Measurements from ENCODE around the gene KIAA1217.

KIAA1217 gene

DNA sequence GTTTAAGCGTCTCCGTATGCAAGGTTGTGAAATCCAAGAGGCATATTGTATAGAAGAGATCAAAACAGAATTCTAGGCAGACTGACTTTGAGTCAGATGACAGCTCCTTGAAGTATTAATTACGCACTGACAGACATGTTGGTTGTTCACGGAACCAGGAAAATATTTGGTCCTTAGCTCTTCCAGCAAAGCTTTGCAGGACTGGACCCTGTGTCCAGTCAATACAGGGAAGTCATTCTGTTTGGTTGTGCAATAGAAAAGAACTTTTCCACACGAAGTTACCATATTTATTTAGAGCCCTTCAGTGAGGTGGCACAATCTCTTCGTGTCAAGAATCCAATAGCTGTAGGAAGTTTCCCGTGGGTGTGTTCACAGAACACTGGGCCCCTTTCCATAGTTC, 309.5 kb downstream of the KIAA1217 start:
- DNase-seq, result no peak

DNA sequence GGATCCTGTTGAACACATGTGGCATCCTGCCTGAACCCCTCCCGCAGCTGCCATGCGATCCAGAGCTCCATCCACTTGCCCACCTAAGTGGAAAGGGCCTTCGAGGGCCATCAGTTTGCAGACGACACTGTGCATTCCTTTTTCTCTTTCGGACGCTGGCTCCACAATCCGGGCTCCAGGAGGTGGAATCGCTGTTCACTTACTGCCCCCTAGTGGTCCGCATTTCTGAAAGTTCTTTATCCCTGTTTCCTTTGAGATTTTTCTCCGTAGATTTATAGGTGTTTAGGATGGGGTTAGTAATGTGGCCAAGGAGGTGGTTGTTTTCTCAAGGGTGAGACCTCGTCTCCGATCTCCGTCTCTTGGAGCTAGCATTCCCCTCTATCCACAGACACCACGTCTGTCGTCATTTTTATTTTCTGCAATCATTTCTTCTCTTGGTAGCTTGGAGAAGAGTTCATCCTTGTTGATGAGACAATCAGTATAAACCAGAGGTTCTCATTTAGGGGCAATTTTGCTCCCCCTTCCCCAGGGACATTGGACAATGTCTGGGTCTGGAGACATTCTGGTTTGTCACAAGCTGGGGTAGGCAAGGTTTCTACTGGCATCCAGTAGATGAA, 310.2 kb downstream of the KIAA1217 start:
- DNase-seq, result no peak

DNA sequence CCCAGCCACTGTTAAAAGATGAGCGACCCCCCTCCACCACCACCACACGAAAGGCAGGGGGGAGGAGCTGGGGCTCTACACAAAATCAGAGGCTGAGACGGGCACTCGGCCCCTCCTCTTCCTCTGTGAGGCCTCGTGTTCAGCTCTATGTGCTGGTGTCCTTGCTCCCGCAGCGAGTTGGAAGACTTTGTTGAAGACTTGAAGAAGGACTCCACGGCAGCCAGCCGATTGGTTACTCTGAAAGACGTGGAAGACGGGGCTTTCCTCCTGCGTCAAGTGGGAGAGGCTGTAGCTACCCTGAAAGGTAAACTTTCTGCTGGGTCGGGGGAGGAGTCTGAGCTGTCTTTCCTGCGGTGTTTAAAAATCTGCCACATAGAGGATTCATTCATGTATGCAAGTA, 311.0 kb downstream of the KIAA1217 start:
- no peak for DNase-seq

DNA sequence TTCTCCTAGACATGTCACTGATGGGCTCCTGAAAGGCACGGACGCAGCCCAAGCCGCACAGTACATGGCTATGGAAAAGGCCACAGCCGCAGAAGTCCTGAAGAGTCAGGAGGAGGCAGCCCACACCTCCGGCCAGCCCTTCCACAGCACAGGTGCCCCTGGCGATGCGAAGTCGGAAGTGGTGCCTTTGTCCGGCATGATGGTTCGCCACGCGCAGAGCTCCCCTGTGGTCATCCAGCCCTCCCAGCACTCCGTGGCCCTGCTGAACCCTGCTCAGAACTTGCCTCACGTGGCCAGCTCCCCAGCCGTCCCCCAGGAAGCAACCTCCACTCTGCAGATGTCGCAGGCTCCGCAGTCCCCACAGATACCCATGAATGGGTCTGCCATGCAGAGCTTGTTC, 315.4 kb downstream of the KIAA1217 start:
- DNase-seq, result no peak

DNA sequence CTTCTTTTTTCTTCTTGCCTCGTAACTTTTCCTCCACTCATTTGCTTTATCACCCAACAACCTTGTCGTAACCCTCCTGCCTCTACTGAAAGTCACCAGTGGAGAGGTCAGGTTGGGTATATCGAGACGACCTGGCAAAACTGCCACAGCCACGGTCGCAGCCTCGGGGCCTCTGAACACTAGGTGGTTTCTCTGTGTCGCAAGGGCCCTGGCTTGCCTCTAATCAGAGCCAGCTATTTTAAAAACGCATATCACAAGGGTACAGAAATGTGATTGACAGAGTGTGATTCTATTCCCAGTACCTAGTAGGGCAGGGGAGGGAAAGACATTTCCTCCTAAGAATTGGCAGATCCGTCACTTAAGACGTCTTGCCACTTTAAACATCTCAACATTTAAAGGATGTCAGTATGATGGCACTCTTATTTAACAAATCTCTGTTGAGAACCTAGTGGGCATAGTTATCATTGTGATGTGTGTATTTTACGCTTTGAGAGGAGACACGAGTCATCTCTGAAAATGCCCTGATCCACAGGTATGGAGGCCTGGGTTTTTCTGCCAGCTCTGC, 317.2 kb downstream of the KIAA1217 start:
- no peak for DNase-seq

DNA sequence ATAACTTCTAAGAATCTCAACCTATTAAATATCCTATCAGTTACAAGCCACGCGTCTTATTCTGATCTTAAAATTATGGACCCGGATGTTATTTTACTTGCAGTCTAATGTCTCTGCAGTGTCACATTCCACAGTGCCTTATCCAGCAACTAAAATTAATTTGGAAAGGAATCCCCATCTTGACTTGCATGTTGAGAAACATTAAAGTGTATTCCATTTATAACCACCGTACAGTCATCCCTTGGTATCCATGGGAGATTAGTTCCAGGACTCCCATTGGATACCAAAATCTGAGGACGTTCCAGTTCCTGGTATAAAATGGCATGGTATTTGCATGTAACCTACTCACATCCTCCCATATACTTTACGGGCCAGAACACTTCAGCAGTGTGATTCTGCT, 320.0 kb downstream of the KIAA1217 start:
- DNase-seq, result no peak

DNA sequence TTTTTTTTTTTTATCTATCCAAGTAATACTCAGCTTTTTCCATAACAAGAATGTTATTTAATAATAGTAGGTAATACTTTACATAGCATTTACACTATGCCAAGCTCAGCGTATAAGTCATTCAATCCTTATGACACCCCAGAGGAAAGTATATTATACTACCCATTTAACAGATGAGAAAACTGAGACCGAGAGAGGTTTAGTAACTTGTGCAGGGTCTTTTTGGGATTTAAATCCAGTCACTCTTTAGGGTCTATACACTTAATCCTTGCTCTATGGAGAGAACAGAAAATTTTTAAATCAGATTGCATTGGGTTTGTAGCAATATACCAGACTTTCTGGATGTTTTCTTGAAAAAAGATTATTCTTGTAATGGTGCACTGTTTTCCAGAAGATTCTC, 322.5 kb downstream of the KIAA1217 start:
- DNase-seq, result no peak

DNA sequence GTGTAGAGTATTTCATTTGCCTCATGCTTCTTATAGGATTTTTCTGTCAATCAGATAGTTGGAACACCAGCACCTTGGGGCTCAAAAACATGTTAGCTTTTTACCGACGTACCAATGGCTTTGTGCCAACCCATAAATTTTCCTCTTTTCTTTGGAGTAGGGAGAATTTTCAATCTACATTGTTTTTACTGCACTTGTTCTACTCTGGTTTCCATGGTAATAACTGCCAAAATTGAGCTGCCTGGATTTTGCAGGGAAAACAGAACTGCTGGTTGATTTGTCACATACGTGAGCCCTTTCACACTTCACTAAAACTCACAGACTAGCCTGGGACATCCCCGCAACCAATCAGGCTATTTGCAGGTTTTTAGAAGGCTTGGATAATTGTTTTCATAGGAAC, 325.0 kb downstream of the KIAA1217 start:
- no peak for DNase-seq

DNA sequence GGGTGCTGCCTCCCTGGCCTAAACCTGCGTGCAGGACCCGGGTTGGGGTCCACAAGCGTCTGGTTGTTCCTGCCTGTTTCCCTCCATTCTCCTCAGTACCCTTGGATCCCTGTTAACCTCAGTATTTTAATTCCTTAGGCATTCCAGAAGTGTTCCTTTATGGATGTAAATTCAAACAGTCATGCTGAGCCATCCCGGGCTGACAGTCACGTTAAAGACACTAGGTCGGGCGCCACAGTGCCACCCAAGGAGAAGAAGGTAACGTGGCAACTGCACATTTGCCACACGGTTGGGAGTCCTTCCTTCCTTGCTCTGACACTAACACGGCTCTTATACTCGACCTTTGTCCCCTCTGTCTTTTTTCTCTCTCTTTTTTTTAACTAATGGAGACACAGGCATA, 327.7 kb downstream of the KIAA1217 start:
- DNase-seq, result no peak

DNA sequence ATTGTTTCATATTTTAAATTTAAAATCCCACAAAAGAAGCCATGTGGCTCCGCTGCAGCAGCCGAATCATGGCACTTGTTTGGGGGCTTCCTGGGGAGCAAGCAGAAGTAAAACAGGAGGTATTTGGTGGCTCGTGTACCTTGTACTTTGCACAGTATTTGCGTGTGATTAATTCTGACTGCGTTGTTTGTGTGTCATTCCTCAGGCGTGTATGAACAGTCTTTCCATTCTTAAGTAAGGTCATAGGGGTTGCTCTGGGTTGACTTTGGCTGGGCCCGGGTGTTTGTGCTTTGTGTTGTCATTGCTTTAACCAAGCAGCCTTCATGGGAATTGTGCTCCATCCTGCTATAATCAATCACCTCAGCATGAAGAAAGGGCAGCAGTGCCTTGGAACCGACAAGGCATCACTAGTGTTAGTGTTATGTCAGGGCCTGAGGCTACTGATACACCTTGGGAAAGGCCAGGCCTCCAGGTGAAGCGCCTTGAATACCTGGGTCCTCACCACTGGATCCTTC, 332.4 kb downstream of the KIAA1217 start:
- no peak for DNase-seq

DNA sequence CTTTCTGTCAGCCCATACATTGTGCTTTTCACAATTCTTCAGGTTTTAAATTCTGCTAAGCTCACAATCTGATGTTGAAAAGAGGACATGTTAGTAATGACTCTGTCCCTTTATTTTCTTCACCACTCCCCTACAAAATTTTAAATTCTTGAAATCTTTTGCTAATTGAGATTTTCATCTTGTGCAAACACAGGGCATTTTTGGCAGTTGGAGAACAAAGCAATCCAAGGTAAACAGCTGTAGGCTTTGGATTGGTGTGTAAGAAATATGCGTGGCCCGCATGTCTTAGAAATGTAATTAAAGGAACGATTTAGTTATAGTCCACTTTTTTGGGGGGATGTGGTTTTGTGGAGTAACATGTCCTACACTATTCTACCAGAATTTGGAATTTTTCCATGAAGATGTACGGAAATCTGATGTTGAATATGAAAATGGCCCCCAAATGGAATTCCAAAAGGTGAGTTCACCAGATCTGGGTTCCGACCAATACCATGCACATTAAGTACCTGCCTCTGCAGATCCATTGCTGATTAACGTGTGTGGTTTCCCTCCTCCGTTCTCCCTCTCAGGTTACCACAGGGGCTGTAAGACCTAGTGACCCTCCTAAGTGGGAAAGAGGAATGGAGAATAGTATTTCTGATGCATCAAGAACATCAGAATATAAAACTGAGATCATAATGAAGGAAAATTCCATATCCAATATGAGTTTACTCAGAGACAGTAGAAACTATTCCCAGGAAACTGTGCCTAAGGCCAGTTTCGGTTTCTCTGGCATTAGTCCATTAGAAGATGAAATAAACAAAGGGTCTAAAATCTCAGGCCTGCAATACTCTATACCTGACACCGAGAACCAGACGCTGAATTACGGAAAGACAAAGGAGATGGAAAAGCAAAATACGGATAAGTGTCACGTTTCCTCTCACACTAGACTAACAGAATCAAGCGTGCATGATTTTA, 333.7 kb downstream of the KIAA1217 start:
- DNase-seq, result no peak

DNA sequence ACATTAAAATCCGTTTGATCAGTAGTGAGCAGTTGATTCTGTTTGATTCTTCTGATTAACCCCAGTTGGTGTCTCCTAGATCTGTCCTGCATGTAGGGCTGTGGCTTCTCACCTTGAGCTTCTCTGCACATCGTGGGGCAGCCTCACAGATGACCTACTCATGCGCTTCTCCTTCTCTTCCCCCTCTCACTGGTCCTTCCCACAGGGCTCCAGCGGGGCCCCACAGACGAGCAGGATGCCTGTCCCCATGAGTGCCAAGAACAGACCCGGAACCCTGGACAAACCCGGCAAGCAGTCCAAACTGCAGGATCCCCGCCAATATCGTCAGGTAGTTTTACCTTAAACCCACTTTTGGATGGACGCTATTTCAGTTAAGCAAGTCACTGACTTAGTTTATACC, 335.8 kb downstream of the KIAA1217 start:
- no peak for DNase-seq

DNA sequence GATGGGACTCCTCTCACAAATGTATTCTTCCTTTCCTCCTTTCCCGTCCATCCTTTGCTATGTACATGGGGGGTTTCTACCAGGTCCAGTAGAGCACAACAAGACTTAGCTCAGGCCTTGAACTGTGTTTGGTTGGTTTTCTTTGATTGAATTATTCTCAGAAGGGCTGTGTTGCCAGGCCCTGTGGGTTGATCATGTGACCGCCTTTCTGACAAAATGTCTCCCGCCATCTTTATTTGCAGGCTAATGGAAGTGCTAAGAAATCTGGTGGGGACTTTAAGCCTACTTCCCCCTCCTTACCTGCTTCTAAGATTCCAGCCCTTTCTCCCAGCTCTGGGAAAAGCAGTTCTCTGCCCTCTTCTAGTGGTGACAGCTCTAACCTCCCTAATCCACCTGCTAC, 336.6 kb downstream of the KIAA1217 start:
- no peak for DNase-seq

DNA sequence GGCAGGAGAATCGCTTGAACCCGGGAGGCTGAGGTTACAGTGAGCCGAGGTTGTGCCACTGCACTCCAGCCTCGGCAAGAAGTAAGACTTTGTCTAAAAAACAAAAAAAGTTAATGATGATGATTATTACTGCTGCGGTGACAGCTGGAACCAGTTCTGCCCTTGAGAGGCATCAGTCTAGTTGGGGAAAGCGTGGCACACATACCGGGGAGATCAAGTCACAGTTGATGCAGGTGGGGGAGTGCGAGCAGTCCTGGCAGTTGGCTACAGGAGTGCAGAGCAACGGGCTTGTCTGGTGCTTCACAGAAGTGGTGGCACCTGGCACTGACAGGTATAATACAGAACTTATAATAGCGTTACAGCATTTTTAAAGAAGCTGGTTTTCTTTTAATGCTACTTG, 341.7 kb downstream of the KIAA1217 start:
- no peak for DNase-seq

DNA sequence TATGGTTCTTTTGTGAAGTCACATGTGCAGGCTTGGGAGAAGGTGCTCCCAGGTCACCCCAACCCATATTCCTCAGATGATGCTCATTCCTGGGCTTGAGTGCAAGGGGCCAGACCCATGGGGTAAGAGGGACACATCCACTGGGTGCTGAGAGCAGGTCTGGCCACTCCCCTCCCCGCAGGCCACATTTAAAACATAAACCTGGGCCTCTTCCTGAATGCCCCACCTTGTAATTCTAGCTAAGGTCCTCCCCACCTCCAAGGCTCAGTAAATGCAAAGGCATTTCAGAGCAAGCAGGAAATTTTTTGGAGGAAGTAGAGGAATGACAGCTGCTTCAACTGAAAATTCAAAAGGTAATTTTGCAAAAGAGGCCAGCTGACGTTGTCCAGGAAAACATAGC, 342.2 kb downstream of the KIAA1217 start:
- DNase-seq, result no peak

DNA sequence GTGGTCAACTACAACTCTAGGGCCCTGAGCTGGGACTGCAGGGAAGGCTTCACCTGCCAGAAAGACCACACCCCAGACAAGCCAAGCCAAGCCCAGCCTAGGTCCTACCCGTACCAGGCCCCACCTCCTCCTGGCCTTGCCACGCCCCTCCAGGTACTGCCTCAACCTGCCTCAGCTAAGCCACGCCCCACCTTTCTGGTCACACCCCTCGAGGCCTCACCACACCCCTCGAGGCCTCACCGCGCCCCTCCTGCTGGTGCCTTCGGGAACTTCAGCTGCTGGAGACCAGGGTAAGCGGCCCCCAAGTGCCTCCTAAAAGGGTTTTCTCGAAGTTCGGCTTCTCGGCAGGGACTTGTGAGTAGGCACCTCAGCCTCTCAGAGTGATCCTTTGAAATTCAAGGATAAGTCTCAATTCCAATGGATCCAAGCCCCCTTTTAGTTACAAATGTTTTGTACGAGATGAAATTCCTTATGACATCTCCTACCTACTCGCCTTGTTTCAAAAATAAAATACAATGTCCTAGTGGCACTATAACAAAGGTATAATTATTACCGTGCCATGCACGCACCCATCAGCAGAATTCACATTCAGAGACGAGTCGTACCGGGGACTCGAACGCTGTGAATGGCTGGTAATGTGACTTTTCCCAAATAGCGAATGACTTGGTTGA, 343.5 kb downstream of the KIAA1217 start:
- no peak for DNase-seq

DNA sequence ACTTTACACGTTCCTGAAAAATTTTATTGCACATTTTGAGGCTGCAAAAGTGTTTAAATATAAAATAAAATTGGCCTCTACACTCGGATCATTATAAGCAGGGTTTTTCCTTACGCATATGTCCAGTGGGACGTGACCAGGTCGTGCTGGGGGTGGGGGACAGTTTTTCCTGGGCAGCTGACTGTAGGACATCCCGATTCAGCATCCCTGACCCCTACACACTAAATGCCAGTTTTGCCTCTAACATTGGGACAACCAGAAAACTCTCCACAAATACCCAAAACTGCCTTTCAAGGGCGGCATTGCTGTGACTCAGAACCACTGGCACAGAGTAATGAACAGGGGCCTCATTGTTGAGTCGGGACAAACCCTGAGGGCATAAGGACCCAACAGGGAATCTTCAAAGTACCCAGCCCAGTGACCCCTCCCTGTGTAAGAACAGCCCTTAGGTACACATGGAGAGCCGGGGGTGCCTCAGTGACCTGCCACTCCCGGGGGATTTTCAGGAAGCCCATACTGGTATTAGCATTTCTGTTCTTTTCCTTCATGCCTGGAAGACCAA, 344.2 kb downstream of the KIAA1217 start:
- DNase-seq, result no peak

DNA sequence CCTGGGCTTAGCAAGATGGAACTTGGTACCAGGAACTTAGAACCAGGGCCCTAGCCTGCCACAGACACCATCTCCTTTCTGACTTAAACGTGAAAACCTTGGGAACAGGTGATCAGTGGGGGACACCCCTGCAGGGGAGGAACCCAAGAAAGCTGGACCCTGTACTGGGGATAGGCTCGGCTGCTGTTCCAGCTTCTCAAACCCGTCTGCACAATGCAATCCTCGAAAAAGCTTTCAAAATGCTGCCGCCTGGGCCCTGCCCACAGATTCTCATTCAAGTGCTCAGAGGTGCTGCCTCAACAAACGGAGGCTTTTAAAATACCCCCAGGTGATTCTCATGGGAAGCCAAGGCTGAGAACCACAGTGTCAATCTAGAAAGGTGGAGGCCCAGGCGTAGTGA, 345.1 kb downstream of the KIAA1217 start:
- DNase-seq, result no peak

DNA sequence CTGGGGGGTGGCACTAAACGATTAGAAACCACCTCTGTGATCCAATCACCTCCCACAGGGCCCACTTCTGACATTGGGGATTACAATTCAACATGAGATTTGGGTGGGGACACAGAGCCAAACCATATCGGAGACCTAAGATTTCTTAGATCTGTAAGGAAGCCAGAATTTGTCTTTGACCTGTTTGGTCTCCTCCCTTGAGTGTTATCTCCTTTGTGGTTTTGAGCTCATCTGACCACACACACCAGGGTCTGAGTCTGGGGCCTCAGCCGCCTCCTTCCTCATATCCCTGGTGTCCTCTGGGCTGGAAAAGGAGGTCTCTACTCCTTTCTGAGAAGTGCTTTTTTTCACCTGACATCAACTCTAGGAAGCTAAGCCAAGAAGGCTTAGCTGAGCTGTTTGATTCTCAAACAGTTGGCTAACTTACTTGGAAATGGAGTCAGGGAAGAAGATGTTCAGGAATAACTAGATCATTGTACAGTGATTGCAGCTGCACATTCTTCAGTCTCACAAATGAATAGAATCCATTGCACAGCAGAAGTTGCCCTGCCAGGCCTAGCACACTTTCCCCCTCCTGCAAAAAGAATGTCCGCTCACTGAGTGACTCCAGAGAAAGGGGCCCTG, 347.3 kb downstream of the KIAA1217 start:
- no peak for DNase-seq

DNA sequence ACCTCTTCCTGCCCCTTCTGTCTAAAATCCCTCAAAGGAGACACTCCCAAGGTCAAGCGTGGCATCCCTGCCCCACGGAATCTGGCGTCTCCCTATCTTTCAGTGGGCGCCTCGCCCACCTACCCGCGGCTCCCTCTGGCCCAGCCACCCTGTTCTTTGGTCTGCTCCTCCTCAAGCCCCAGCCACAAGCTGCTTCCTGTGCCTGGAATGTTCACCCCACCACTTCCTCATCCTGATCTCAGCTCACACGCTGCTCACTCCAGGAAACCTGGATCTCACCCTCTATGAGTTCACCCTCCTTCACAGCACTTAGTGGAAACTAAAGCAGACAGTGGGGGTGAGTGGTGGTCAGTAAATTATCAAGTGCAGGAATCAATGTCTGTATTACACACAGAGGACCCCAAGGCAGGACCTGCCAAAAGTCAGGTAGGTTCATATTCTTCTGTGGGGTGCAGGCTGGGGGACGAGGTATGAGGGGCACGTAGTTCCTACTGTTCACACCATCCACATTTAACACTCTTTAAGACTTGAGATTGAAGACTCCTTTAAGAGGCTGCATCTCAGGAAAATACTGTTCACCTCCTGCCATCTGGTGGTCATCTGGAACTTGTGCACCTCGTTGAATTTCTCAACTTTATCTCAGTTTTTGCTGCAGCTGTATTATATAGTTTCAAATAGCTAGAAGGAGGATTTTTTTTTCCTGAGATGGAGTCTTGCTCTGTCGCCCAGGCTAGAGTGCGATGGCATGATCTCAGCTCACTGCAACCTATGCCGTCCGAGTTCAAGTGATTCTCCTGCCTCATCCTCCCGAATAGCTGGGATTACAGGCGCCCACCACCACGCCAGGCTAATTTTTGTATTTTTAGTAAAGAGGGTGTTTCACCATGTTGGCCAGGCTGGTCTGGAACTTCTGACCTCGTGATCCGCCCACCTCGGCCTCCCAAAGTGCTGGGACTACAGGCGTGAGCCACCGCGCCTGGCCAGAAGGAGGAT, 348.1 kb downstream of the KIAA1217 start:
- no peak for DNase-seq

DNA sequence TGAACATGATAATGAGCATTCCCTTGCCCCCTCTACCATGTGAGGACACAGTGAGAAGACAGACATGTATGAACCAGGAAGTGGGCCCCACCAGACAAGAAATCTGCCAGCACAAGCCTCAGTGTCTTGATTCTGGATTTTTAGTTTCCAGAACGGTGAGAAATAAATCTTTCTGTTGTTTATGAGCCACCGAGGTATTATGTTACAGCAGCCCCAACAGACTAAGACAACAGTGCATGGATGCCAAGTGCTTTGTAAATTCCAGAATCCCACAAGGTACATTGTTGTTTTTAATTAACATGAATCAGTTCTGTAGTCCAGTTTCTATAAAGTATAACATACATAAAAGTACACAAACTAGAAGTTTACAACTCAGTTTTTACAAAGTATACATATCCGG, 352.5 kb downstream of the KIAA1217 start:
- DNase-seq, result no peak
